ENCODE measurements around the gene CD164L2.

The CD164L2 gene

GRCh38 chr1:27405074-27405473 is 21.9 kb upstream of the CD164L2 start:
- Histone ChIP-seq H3K9ac (ENCODE audit: low read length) (no peak overlapping the region), H3K4me3 (ENCODE audit: low read length) (no peak overlapping the region), H3K4me2 (ENCODE audit: low read length) (no peak overlapping the region), H3K27me3 (ENCODE audit: low read depth, low read length) (no peaks in the 10 kb centered on the region), H4K20me1 (ENCODE audit: insufficient read depth, low read length) (no peaks in the 10 kb centered on the region), H3K79me2 (ENCODE audit: low read length) (no peaks in the 10 kb centered on the region), H3K4me1 (ENCODE audit: low read length) (peaks cover 17% of the 10 kb centered on the region), H3K9me3 (ENCODE audit: insufficient read depth, low read length) (no peaks in the 10 kb centered on the region), H3K27ac (ENCODE audit: low read length) (no peak overlapping the region), H2AFZ (ENCODE audit: low read depth, low read length) (no peak overlapping the region), H3K36me3 (replicated peaks; ENCODE audit: low read depth, low read length) (peaks cover 3% of the 10 kb centered on the region)
- TF ChIP-seq CTCF (IDR thresholded peaks at IDR 0.05; ENCODE audit: low read depth, low read length), result no peak

- Histone ChIP-seq H3K9ac (ENCODE audit: low read length) (no peak overlapping the region), H3K79me2 (ENCODE audit: low read length) (no peaks in the 10 kb centered on the region), H4K20me1 (ENCODE audit: insufficient read depth, low read length) (no peaks in the 10 kb centered on the region), H3K36me3 (replicated peaks; ENCODE audit: low read depth, low read length) (peaks cover 3% of the 10 kb centered on the region), H3K27ac (ENCODE audit: low read length) (no peak overlapping the region), H3K9me3 (ENCODE audit: insufficient read depth, low read length) (no peaks in the 10 kb centered on the region), H3K4me2 (ENCODE audit: low read length) (no peak overlapping the region), H3K4me1 (ENCODE audit: low read length) (peaks cover 17% of the 10 kb centered on the region), H2AFZ (ENCODE audit: low read depth, low read length) (no peak overlapping the region), H3K4me3 (ENCODE audit: low read length) (no peak overlapping the region), H3K27me3 (ENCODE audit: low read depth, low read length) (no peaks in the 10 kb centered on the region)
- TF ChIP-seq CTCF (IDR thresholded peaks at IDR 0.05; ENCODE audit: low read depth, low read length), result no peak
- TF ChIP-seq EZH2phosphoT487 (IDR thresholded peaks at IDR 0.05; ENCODE audit: low read depth), result no peak
Measured at GRCh38 chr1:27403931-27404330, 20.8 kb upstream of the CD164L2 start.

GRCh38 chr1:27403065-27403726 is 20.1 kb upstream of the CD164L2 start:
- Histone ChIP-seq H3K9ac (ENCODE audit: low read length) (no peak overlapping the region), H3K27ac (ENCODE audit: low read length) (no peak overlapping the region)

GRCh38 chr1:27402349-27402754 is 19.2 kb upstream of the CD164L2 start:
- no peak overlapping the region for H2AFZ ChIP-seq (ENCODE audit: low read depth, low read length)

More at GRCh38 chr1:27403065-27403726, 20.1 kb upstream of the CD164L2 start:
- Histone ChIP-seq H3K4me2 (ENCODE audit: low read length) (no peak overlapping the region), H3K4me3 (ENCODE audit: low read length) (no peak overlapping the region), H3K9me3 (ENCODE audit: insufficient read depth, low read length) (no peaks in the 10 kb centered on the region), H3K79me2 (ENCODE audit: low read length) (no peaks in the 10 kb centered on the region), H4K20me1 (ENCODE audit: insufficient read depth, low read length) (no peaks in the 10 kb centered on the region), H2AFZ (ENCODE audit: low read depth, low read length) (no peak overlapping the region), H3K27me3 (ENCODE audit: low read depth, low read length) (no peaks in the 10 kb centered on the region), H3K4me1 (ENCODE audit: low read length) (peaks cover 17% of the 10 kb centered on the region), H3K36me3 (replicated peaks; ENCODE audit: low read depth, low read length) (peaks cover 1% of the 10 kb centered on the region)
- TF ChIP-seq CTCF (IDR thresholded peaks at IDR 0.05; ENCODE audit: low read depth, low read length) (peak; percentile 48), EZH2phosphoT487 (IDR thresholded peaks at IDR 0.05; ENCODE audit: low read depth) (no peak)

More at GRCh38 chr1:27402349-27402754, 19.2 kb upstream of the CD164L2 start:
- Histone ChIP-seq H3K4me2 (ENCODE audit: low read length) (no peak overlapping the region), H3K9me3 (ENCODE audit: insufficient read depth, low read length) (no peaks in the 10 kb centered on the region), H3K27me3 (ENCODE audit: low read depth, low read length) (no peaks in the 10 kb centered on the region), H4K20me1 (ENCODE audit: insufficient read depth, low read length) (no peaks in the 10 kb centered on the region), H3K27ac (ENCODE audit: low read length) (no peak overlapping the region), H3K36me3 (replicated peaks; ENCODE audit: low read depth, low read length) (no peaks in the 10 kb centered on the region), H3K79me2 (ENCODE audit: low read length) (no peaks in the 10 kb centered on the region), H3K4me3 (ENCODE audit: low read length) (no peak overlapping the region), H3K4me1 (ENCODE audit: low read length) (peaks cover 12% of the 10 kb centered on the region), H3K9ac (ENCODE audit: low read length) (no peak overlapping the region)
- no peak for TF ChIP-seq CTCF (IDR thresholded peaks at IDR 0.05; ENCODE audit: low read depth, low read length)
